Calu3 (cell line): Measurements from ENCODE around the gene IVD. TPM values are rescaled to one million over a fixed set of nuclear protein-coding genes. Genes with fewer than 3 reads are reported as not detected.

Experiments
- BruUV-seq: library from RNA; stranded (reverse); fragments of 400-500 nt; replicated peaks from 2 replicates; lab custom pipeline; 2021; lab: Mats Ljungman, UMichigan
- CTCF ChIA-PET: fragments of 300-600 bp; sonication (Branson Sonifier 250); formaldehyde crosslinking; loops from one replicate; lab custom pipeline; 2022; ENCODE audit warnings: antibody characterized with exemption; lab: Charles Lee
- DNase-seq: peaks from one replicate; pipeline ENCODE4 v3.0.0; 2022
- H3K27ac Mint-ChIP-seq: one replicate; pipeline ENCODE4 v1.8.0; 2022; ENCODE audit warnings: mixed read lengths; ENCODE audit not compliant: unreplicated experiment
- H3K27me3 Mint-ChIP-seq: one replicate; pipeline ENCODE4 v1.8.0; 2022; ENCODE audit warnings: mixed read lengths; ENCODE audit not compliant: unreplicated experiment
- H3K36me3 Mint-ChIP-seq: one replicate; pipeline ENCODE4 v1.8.0; 2022; ENCODE audit warnings: mild to moderate bottlenecking, moderate library complexity, mixed read lengths; ENCODE audit not compliant: insufficient read depth, unreplicated experiment
- H3K4me1 Mint-ChIP-seq: one replicate; pipeline ENCODE4 v1.8.0; 2022; ENCODE audit warnings: mild to moderate bottlenecking, low read depth, mixed read lengths; ENCODE audit not compliant: unreplicated experiment
- H3K4me3 Mint-ChIP-seq: one replicate; pipeline ENCODE4 v1.8.0; 2022; ENCODE audit warnings: mild to moderate bottlenecking, low read depth, moderate library complexity, mixed read lengths; ENCODE audit not compliant: unreplicated experiment
- H3K9me3 Mint-ChIP-seq: one replicate; pipeline ENCODE4 v1.8.0; 2022; ENCODE audit warnings: low read depth, mixed read lengths; ENCODE audit not compliant: unreplicated experiment
- intact Hi-C: fragments of 100-400 bp; cut with micrococcal nuclease; formaldehyde crosslinking; loops from one replicate; pipeline ENCODE4 v1.10.0; 2022; ENCODE audit not compliant: unreplicated experiment
- total RNA-seq: library from RNA; stranded (reverse); gene quantifications from 2 replicates; pipeline ENCODE4 v1.2.3, GENCODE V29; 2022
- TF ChIP-seq, protein P1 (sequence below): fragments of 200-600 bp; IDR thresholded peaks from one replicate; pipeline ENCODE4 v1.8.0; 2022; ENCODE audit warnings: antibody characterized with exemption; ENCODE audit not compliant: unreplicated experiment

Gene IVD
- total RNA-seq, 1 experiment from 2014 or later, result 46.6 TPM

DNA sequence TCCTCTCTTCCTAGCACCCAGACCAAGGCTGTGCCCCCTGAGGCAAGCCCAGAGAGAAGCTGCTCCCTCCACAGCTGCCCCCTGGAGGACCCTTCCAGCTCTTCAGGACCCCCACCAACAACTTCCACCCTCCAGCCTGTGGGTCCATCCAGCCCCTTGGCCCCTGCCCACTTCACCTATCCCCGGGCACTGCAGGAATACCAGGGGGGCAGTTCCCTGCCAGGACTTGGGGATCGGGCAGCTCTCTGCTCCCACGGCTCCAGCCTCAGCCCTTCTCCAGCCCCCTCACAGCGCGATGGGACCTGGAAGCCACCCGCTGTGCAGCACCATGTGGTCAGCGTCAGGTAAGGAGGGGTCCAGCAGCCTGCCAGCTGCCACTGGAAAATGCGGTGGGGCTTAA, 42.0 kb upstream of the IVD start:
- TF ChIP-seq, protein P1, sequence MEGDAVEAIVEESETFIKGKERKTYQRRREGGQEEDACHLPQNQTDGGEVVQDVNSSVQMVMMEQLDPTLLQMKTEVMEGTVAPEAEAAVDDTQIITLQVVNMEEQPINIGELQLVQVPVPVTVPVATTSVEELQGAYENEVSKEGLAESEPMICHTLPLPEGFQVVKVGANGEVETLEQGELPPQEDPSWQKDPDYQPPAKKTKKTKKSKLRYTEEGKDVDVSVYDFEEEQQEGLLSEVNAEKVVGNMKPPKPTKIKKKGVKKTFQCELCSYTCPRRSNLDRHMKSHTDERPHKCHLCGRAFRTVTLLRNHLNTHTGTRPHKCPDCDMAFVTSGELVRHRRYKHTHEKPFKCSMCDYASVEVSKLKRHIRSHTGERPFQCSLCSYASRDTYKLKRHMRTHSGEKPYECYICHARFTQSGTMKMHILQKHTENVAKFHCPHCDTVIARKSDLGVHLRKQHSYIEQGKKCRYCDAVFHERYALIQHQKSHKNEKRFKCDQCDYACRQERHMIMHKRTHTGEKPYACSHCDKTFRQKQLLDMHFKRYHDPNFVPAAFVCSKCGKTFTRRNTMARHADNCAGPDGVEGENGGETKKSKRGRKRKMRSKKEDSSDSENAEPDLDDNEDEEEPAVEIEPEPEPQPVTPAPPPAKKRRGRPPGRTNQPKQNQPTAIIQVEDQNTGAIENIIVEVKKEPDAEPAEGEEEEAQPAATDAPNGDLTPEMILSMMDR, result no peak
- H3K4me3 Mint-ChIP-seq, result no peak overlapping the region
- BruUV-seq, result no TSS peak
- no peak for DNase-seq
- no peaks in the 10 kb centered on the region for H3K9me3 Mint-ChIP-seq
- intact Hi-C loops, result no loop called here
- peaks cover 11% of the 10 kb centered on the region for H3K4me1 Mint-ChIP-seq
- peaks cover 5% of the 10 kb centered on the region for H3K36me3 Mint-ChIP-seq
- no peak overlapping the region for H3K27ac Mint-ChIP-seq
- CTCF ChIA-PET, result no interaction called here
- H3K27me3 Mint-ChIP-seq, result no peaks in the 10 kb centered on the region

DNA sequence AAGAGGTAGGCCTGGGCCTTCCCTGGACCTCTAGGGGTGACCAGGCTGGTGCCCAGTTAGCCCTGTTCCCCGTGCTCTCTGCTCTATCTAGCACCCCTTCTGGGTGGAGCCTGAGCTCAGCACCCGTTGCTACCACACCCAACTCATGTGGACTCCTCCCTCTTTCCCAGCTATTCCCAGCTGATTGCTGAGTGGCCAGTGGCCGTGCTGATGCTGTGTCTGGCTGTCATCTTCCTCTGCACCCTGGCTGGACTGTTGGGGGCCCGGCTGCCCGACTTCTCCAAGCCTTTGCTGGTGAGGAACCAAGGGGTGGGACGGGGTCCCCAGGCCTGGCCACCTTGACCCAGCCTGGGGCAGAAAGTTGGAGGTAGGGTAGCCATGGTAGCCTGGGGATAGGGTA, 41.3 kb upstream of the IVD start:
- TF ChIP-seq, protein P1, result no peak
- no peaks in the 10 kb centered on the region for H3K9me3 Mint-ChIP-seq
- H3K4me3 Mint-ChIP-seq, result no peak overlapping the region
- H3K27ac Mint-ChIP-seq, result no peak overlapping the region
- no peaks in the 10 kb centered on the region for H3K27me3 Mint-ChIP-seq
- no peak for DNase-seq
- BruUV-seq, result no TSS peak
- H3K4me1 Mint-ChIP-seq, result peaks cover 11% of the 10 kb centered on the region
- CTCF ChIA-PET, result no interaction called here
- intact Hi-C loops, result no loop called here
- peaks cover 5% of the 10 kb centered on the region for H3K36me3 Mint-ChIP-seq

DNA sequence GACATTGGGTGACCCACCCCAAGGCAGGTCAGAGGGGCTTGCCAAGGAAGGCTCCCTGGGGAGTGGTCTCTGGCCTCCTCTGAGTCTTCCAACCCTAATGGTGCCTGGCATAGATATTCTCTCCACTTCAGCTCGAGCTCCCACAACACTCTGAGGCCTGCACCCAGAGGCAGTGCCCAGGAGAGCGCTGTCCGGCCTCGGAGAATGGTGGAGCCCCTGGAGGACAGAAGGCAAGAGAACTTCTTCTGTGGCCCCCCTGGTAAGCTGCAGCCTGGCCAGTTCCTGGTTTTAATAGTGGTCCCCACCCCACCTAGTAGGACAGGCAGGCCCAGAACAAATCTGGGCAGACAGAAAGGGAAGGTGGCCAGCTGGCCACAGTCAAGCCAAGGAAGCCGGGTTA, 40.6 kb upstream of the IVD start:
- no TSS peak for BruUV-seq
- Mint-ChIP-seq H3K27me3 (no peaks in the 10 kb centered on the region), H3K27ac (no peak overlapping the region), H3K4me1 (peaks cover 11% of the 10 kb centered on the region), H3K36me3 (peaks cover 5% of the 10 kb centered on the region), H3K9me3 (no peaks in the 10 kb centered on the region), H3K4me3 (no peak overlapping the region)
- intact Hi-C loops, result no loop called here
- TF ChIP-seq, protein P1, result no peak
- DNase-seq, result no peak
- CTCF ChIA-PET, result no interaction called here

DNA sequence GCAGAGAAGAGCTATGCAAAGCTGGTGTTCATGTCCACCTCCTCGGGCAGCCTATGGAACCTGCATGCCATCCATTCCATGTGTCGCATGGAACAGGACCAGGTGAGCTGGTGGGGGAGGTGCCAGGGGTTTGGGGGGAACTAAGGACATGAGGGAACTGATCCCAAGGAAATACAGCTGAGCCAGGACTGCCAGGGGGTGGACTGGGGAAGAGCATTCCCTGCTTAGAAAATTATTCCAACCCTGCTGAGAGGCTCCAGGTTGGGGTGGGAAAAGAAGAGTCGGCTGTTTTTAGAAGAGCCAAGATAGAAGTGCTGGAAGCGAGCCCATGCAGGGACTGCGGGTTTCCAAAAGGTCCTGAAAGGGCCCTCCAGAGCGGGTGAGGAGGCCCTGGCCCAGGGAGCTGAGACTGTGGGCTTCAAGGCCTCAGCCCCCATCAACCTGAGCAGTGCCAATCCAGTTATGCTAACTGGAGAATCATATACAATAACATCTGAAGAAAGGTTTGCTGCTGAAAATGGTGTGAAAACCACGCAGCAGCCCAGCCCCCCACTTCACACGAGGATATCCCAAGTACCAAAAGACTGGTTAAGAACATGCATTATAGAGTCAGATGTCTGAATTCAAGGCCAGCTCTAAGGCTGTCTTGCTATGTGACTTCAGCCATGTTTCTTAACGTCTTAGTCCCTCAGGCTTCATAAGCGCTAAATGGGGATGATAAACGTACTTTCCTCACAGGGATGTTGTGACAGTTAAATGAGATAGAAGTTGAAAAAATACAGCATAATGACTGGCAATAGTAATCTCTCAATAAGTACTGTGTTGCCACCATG, 39.8 kb upstream of the IVD start:
- Mint-ChIP-seq H3K36me3 (peaks cover 5% of the 10 kb centered on the region), H3K9me3 (no peaks in the 10 kb centered on the region), H3K4me3 (no peak overlapping the region), H3K27me3 (no peaks in the 10 kb centered on the region), H3K4me1 (peaks cover 11% of the 10 kb centered on the region), H3K27ac (no peak overlapping the region)
- DNase-seq, result no peak
- intact Hi-C loops, result no loop called here
- CTCF ChIA-PET, result interaction anchor here (0.5 kb wide), 1 partner anchor 83 kb away, joined by 14 read pairs; the partner anchor contains the start of gene ANKRD63
- no TSS peak for BruUV-seq
- TF ChIP-seq, protein P1, result no peak
